Erythroblast (primary cell): ENCODE results near the gene CHN1.

Experiments
- GATA1 ChIP-seq: IDR thresholded peaks from 2 replicates; pipeline ENCODE4 v1.6.1; 2011; ENCODE audit warnings: low read depth, mild to moderate bottlenecking, control low read depth, low read length, moderate library complexity
- POLR2A ChIP-seq: IDR thresholded peaks from 2 replicates; pipeline ENCODE4 v1.6.1; 2011; ENCODE audit warnings: mild to moderate bottlenecking, low read length

GRCh38 chr2:175008801-175009495, 3.8 kb upstream of the CHN1 start:
- no peak for TF ChIP-seq POLR2A
- no peak for TF ChIP-seq GATA1
